Measurements from ENCODE around the gene LAMB1. TPM values are rescaled to one million over a fixed set of nuclear protein-coding genes. Genes with fewer than 3 reads are reported as not detected.
"Not testable (repeated sequence)": the region's sequence is repeated elsewhere in the genome, so short reads cannot be mapped to it uniquely, and the experiment has no call there.

Gene LAMB1
- total RNA-seq, 1 experiment from 2014 or later = 169 TPM

DNA sequence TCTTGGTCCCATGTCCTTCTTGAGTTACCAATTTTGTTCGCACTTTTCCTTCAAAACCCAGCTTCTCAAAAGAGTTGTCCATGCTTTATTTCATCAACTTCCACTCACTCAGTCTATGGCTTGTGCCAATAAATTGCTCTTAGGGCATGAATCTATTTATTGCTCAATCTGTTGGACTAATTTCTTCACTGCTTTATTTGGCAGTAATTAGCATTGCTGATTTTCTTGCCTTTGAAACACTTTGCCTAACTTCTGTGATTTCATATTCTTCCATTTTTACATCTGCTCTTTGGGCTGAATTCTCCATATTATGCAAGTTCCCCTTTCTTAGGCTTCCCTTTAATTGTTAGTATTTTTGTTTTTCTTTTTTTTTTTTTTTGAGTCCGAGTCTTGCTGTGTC lies 95.2 kb downstream of the LAMB1 start:
- DNase-seq (ENCODE audit: low spot score) = no peak
- Histone ChIP-seq H3K27ac (ENCODE audit: low read depth, low read length, poor library complexity, severe bottlenecking) (no peak overlapping the region), H3K4me3 (ENCODE audit: low read depth, low read length, poor library complexity, severe bottlenecking) (no peak overlapping the region), H3K27me3 (replicated peaks; ENCODE audit: insufficient read depth, low read depth, low read length, poor library complexity) (no peaks in the 10 kb centered on the region), H3K36me3 (ENCODE audit: insufficient read depth, low read length, poor library complexity, severe bottlenecking) (peaks cover 94% of the 10 kb centered on the region), H3K9me3 (ENCODE audit: low read depth, low read length, poor library complexity, severe bottlenecking) (peaks cover 3% of the 10 kb centered on the region), H3K4me1 (ENCODE audit: insufficient read depth, low read length, poor library complexity, severe bottlenecking) (no peaks in the 10 kb centered on the region)
- CTCF ChIA-PET = no interaction called here
- POLR2A ChIA-PET (ENCODE audit: low non-redundant PET) = no interaction called here
- TF ChIP-seq, protein P1, sequence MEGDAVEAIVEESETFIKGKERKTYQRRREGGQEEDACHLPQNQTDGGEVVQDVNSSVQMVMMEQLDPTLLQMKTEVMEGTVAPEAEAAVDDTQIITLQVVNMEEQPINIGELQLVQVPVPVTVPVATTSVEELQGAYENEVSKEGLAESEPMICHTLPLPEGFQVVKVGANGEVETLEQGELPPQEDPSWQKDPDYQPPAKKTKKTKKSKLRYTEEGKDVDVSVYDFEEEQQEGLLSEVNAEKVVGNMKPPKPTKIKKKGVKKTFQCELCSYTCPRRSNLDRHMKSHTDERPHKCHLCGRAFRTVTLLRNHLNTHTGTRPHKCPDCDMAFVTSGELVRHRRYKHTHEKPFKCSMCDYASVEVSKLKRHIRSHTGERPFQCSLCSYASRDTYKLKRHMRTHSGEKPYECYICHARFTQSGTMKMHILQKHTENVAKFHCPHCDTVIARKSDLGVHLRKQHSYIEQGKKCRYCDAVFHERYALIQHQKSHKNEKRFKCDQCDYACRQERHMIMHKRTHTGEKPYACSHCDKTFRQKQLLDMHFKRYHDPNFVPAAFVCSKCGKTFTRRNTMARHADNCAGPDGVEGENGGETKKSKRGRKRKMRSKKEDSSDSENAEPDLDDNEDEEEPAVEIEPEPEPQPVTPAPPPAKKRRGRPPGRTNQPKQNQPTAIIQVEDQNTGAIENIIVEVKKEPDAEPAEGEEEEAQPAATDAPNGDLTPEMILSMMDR (conservative IDR thresholded peaks at IDR 0.05; ENCODE audit: low read depth, low read length) = no peak
- no peak for TF ChIP-seq EZH2 (IDR thresholded peaks at IDR 0.05; ENCODE audit: borderline replicate concordance, low read depth, low read length, poor library complexity, severe bottlenecking)
- intact Hi-C loops (cut with micrococcal nuclease; ENCODE audit: unreplicated experiment) = no loop called here
- BruUV-seq (replicated peaks) = no TSS peak

DNA sequence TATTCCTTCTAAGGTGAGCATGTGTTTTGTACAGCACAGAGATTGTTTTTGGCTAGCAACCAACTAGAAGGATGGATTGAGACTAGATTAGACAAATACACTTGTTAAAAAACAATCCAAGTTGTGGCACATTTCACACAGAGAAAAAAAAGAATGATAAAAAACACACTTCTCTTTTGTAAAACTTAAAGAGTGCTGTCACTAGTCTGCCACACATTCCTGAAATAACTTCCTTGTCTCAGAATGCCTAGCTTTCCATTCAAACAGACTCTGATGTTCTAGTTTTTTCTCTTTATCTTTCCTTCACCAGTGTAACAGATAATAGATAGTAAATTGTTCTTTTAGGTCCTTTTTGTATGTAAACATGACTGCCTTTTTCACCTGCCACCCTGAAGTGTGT lies 100.6 kb downstream of the LAMB1 start:
- no TSS peak for BruUV-seq (replicated peaks)
- DNase-seq (ENCODE audit: low spot score) = no peak
- intact Hi-C loops (cut with micrococcal nuclease; ENCODE audit: unreplicated experiment) = no loop called here
- CTCF ChIA-PET = no interaction called here
- Histone ChIP-seq H3K9me3 (ENCODE audit: low read depth, low read length, poor library complexity, severe bottlenecking) (no peaks in the 10 kb centered on the region), H3K27me3 (replicated peaks; ENCODE audit: insufficient read depth, low read depth, low read length, poor library complexity) (no peaks in the 10 kb centered on the region), H3K36me3 (ENCODE audit: insufficient read depth, low read length, poor library complexity, severe bottlenecking) (peaks cover 53% of the 10 kb centered on the region), H3K4me1 (ENCODE audit: insufficient read depth, low read length, poor library complexity, severe bottlenecking) (no peaks in the 10 kb centered on the region), H3K4me3 (ENCODE audit: low read depth, low read length, poor library complexity, severe bottlenecking) (no peak overlapping the region), H3K27ac (ENCODE audit: low read depth, low read length, poor library complexity, severe bottlenecking) (no peak overlapping the region)
- no peak for TF ChIP-seq EZH2 (IDR thresholded peaks at IDR 0.05; ENCODE audit: borderline replicate concordance, low read depth, low read length, poor library complexity, severe bottlenecking)
- POLR2A ChIA-PET (ENCODE audit: low non-redundant PET) = no interaction called here

DNA sequence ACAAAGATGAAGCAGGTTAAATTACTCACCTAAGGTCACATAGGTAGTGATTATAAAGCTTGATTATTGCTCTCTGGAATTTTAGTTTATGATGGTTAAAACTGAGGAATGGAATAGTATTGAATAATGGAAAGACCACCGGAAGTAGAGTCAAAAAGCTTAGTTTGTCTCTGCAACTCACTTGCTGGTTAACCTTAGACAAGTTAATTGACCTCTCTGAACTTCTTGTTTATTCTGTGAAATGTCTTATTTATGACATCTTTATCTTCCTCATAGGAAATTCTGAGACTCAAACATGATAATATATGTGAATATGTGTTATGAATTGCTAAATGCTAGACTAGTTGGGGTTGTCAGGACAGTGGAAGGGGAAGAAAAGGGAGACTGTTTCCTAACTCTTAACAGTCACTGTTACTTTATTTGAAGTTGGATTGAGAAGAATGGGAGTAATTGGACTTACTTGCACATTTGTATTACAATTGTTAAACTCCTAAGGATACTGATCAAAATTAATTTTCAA lies 102.4 kb downstream of the LAMB1 start:
- DNase-seq (ENCODE audit: low spot score) = no peak
- no peak overlapping the region for H3K4me3 ChIP-seq (ENCODE audit: low read depth, low read length, poor library complexity, severe bottlenecking)
- TF ChIP-seq EZH2 (IDR thresholded peaks at IDR 0.05; ENCODE audit: borderline replicate concordance, low read depth, low read length, poor library complexity, severe bottlenecking) = no peak
- TF ChIP-seq, protein P1 (conservative IDR thresholded peaks at IDR 0.05; ENCODE audit: low read depth, low read length) = no peak
- ChIA-PET POLR2A (ENCODE audit: low non-redundant PET) (no interaction called here), CTCF (no interaction called here)
- H3K9me3 ChIP-seq (ENCODE audit: low read depth, low read length, poor library complexity, severe bottlenecking) = no peaks in the 10 kb centered on the region
- no peak overlapping the region for H3K27ac ChIP-seq (ENCODE audit: low read depth, low read length, poor library complexity, severe bottlenecking)
- peaks cover 36% of the 10 kb centered on the region for H3K36me3 ChIP-seq (ENCODE audit: insufficient read depth, low read length, poor library complexity, severe bottlenecking)
- H3K27me3 ChIP-seq (replicated peaks; ENCODE audit: insufficient read depth, low read depth, low read length, poor library complexity) = no peaks in the 10 kb centered on the region
- intact Hi-C loops (cut with micrococcal nuclease; ENCODE audit: unreplicated experiment) = no loop called here
- no TSS peak for BruUV-seq (replicated peaks)
- H3K4me1 ChIP-seq (ENCODE audit: insufficient read depth, low read length, poor library complexity, severe bottlenecking) = no peaks in the 10 kb centered on the region

DNA sequence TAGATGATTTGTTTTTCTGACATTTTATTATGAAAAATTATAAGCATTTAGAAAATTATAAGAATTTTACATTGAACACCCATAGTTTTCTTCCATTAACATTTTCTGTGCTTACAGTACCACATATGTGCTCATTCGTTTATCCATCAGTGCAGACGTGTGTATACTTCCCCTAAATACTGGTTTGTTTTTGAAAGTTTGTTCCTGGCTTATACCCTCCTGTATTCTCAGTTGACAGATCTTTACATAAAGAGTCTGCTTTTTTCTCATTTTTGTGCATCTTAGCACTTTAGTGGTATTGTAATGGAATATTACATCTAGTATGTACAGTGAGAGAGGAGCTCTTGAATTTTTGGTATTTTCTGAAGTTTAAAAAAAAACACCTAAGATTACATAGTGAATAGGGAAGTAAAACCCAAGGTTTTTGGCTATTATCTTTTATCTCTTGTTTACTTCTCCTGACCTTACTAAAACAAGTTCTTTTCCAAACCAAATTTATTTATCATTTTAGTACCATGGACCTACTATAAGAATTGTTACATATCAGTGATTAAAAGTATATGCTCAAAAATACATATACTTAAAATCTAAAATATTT lies 103.9 kb downstream of the LAMB1 start:
- Histone ChIP-seq H3K27me3 (replicated peaks; ENCODE audit: insufficient read depth, low read depth, low read length, poor library complexity) (no peaks in the 10 kb centered on the region), H3K4me1 (ENCODE audit: insufficient read depth, low read length, poor library complexity, severe bottlenecking) (no peaks in the 10 kb centered on the region), H3K9me3 (ENCODE audit: low read depth, low read length, poor library complexity, severe bottlenecking) (no peaks in the 10 kb centered on the region), H3K36me3 (ENCODE audit: insufficient read depth, low read length, poor library complexity, severe bottlenecking) (peaks cover 27% of the 10 kb centered on the region), H3K4me3 (ENCODE audit: low read depth, low read length, poor library complexity, severe bottlenecking) (no peak overlapping the region), H3K27ac (ENCODE audit: low read depth, low read length, poor library complexity, severe bottlenecking) (no peak overlapping the region)
- TF ChIP-seq, protein P1 (conservative IDR thresholded peaks at IDR 0.05; ENCODE audit: low read depth, low read length) = no peak
- TF ChIP-seq EZH2 (IDR thresholded peaks at IDR 0.05; ENCODE audit: borderline replicate concordance, low read depth, low read length, poor library complexity, severe bottlenecking) = no peak
- DNase-seq (ENCODE audit: low spot score) = no peak
- intact Hi-C loops (cut with micrococcal nuclease; ENCODE audit: unreplicated experiment) = no loop called here
- no TSS peak for BruUV-seq (replicated peaks)
- ChIA-PET POLR2A (ENCODE audit: low non-redundant PET) (no interaction called here), CTCF (no interaction called here)

DNA sequence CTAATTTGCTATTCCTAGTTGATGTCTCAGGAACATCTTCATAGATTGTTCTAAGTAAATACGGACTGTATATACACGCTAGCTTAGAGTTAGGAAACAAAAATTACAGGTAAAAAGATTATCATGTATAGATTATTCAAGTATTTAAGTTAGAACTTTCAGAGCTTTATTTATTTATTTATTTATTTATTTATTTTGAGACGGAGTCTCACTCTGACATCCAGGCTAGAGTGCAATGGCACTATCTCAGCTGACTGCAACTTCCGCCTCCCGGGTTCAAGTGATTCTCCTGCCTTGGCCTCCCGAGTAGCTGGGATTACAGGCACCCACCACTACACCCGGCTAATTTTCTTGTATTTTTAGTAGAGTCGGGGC lies 110.6 kb downstream of the LAMB1 start:
- Histone ChIP-seq H3K36me3 (ENCODE audit: insufficient read depth, low read length, poor library complexity, severe bottlenecking) (peaks cover 17% of the 10 kb centered on the region), H3K27ac (ENCODE audit: low read depth, low read length, poor library complexity, severe bottlenecking) (peak overlapping the region; percentile 91), H3K4me3 (ENCODE audit: low read depth, low read length, poor library complexity, severe bottlenecking) (peak overlapping the region; percentile 88), H3K4me1 (ENCODE audit: insufficient read depth, low read length, poor library complexity, severe bottlenecking) (peaks cover 11% of the 10 kb centered on the region)
- H3K9me3 ChIP-seq (ENCODE audit: low read depth, low read length, poor library complexity, severe bottlenecking); intact Hi-C loops (cut with micrococcal nuclease; ENCODE audit: unreplicated experiment); CTCF ChIA-PET; BruUV-seq (replicated peaks); DNase-seq (ENCODE audit: low spot score); H3K27me3 ChIP-seq (replicated peaks; ENCODE audit: insufficient read depth, low read depth, low read length, poor library complexity): not testable (repeated sequence)
- POLR2A ChIA-PET (ENCODE audit: low non-redundant PET) = interaction anchor here (0.7 kb wide), 1 partner anchor 678 kb away, joined by 3 read pairs; the partner anchor contains the start of gene DNAJB9
